ENCODE measurements around the gene PLK1.

GRCh38 chr16:23694265-23694643 is 15.6 kb downstream of the PLK1 start:
- no peak for TF ChIP-seq POLR2AphosphoS5 (IDR thresholded peaks at IDR 0.05; ENCODE audit: low read depth, low read length)
- TF ChIP-seq POLR2A (IDR thresholded peaks at IDR 0.05; ENCODE audit: low read depth, low read length), result no peak
- TF ChIP-seq POU2F2 (IDR thresholded peaks at IDR 0.05; ENCODE audit: low read depth, low read length), result no peak
- no peak for TF ChIP-seq TAF1 (IDR thresholded peaks at IDR 0.05; ENCODE audit: low read depth, low read length)
- no peak for TF ChIP-seq PAX5 (IDR thresholded peaks at IDR 0.05; ENCODE audit: insufficient read depth, low read length, severe bottlenecking)
- TF ChIP-seq SPI1 (IDR thresholded peaks at IDR 0.05; ENCODE audit: low read depth, low read length), result no peak
